Mucosa of rectum (tissue), 2 donors: ENCODE results near the gene KBTBD3.

Experiments
- H3K27ac ChIP-seq, 2 donors: one replicate each; pipeline ENCODE4 v1.7.0; 2013; ENCODE audit warnings: inconsistent platforms in 2 of 2, low read depth in 2 of 2, low read length in 2 of 2
- H3K27me3 ChIP-seq, 2 donors: one replicate each; pipeline ENCODE4 v1.7.0; 2013; ENCODE audit warnings: low read length in 2 of 2; ENCODE audit not compliant: control insufficient read depth in 2 of 2, insufficient read depth in 2 of 2
- H3K36me3 ChIP-seq, 2 donors: one replicate each; pipeline ENCODE4 v1.7.0; 2013; ENCODE audit warnings: low read length in 2 of 2; ENCODE audit not compliant: control insufficient read depth in 2 of 2, insufficient read depth in 2 of 2
- H3K4me1 ChIP-seq, 2 donors: one replicate each; pipeline ENCODE4 v1.7.0; 2013; ENCODE audit warnings: low read length in 2 of 2, mild to moderate bottlenecking in 1 of 2; ENCODE audit not compliant: control insufficient read depth in 2 of 2, insufficient read depth in 2 of 2
- H3K4me3 ChIP-seq, 2 donors: one replicate each; pipeline ENCODE4 v1.7.0; 2013; ENCODE audit warnings: low read length in 2 of 2
- H3K9ac ChIP-seq, 2 donors: one replicate each; pipeline ENCODE4 v1.7.0; 2013; ENCODE audit warnings: low read length in 2 of 2, low read depth in 1 of 2, mild to moderate bottlenecking in 1 of 2
- H3K9me3 ChIP-seq, 2 donors: one replicate each; pipeline ENCODE4 v1.7.0; 2013; ENCODE audit warnings: low read length in 2 of 2; ENCODE audit not compliant: control insufficient read depth in 2 of 2
- donor health status: healthy.
- donor health status: Normal muscosa, but diverticular disease.

KBTBD3 gene, protein sequence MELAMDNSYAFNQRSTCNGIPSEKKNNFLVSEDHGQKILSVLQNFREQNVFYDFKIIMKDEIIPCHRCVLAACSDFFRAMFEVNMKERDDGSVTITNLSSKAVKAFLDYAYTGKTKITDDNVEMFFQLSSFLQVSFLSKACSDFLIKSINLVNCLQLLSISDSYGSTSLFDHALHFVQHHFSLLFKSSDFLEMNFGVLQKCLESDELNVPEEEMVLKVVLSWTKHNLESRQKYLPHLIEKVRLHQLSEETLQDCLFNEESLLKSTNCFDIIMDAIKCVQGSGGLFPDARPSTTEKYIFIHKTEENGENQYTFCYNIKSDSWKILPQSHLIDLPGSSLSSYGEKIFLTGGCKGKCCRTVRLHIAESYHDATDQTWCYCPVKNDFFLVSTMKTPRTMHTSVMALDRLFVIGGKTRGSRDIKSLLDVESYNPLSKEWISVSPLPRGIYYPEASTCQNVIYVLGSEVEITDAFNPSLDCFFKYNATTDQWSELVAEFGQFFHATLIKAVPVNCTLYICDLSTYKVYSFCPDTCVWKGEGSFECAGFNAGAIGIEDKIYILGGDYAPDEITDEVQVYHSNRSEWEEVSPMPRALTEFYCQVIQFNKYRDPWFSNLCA

DNA sequence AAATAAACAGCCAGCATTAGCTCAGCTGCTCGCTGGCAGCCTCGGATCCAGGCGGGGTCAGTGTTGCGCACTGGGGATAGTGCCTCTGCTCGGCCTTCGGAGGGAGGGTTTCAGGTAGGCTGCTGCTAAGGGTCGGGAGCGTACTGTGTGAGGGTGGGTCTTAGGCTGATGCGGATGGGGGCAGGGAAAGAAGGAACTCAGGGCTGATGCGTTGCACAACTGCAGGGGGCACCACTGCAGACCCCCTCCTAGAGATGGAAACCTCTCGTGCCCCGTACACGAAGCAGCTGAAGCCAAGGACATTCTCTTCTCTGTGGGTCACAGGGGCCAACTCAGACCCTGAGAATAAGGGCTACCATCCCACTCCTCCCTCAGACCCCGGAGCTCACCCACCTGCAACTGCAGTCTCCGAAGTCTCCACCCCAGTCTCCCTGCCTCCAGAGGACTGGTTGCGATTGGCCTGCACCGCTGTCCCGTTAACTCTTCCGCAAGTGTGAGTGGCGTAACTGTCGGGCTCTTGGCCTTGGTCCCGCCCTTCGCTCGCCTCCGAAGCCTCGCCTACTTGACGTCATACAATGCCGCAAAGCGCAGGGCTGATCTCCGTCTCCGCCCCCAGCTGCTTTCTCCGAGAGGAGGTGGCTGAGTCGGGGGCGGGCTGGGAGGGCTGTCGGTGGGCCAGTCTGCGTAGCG is at the start of gene KBTBD3:
KBTBD3 (minus strand) TSS at position 429 of the 690 bp plus-strand sequence. CDS start 18,250 bp downstream, outside the sequence.
- Histone ChIP-seq H3K36me3 (peaks cover 10 to 12% of the 10 kb centered on the region in 2 donors), H3K27me3 (no peaks in the 10 kb centered on the region), H3K27ac (peak within 1 kb of the TSS; percentile 89 to 96), H3K9ac (peak within 1 kb of the TSS; percentile 93 to 97), H3K9me3 (no peaks in the 10 kb centered on the region), H3K4me1 (peaks cover 8% of the 10 kb centered on the region in 2 donors), H3K4me3 (peak within 1 kb of the TSS; percentile 96 to 98)

DNA sequence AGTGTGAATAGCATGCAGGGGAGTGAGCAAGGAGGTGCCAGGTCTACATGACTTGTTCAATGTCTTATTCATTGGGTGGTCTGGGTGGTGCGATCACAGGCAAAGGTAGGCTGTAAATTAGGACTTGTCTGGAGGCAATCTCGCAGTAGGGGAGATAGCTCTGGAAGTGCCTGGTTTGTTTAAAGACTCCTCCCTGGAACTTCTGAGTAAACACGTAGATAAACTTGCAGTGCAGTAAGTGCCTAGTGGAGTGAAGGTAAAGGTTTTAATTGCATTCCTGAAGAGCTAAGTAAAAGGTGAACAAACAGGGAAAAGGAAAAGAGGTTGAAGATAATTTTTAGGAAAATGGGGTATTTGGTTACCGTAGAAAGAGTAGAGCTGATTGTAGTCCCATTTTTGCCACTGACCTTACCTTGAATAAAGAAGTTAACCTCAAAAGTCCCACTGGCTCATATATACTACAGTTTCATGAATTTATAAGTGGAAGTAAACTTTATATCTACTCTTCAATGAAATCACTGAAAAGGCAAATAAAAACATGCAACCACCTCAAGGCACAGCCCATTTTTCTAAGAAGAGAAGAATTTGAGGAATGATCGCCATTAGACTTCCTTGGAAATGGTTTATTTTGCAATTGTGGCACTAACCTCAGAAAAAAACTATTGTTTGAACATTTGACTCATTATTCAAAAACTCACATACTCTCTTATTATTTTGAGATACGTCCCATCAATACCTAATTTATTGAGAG is 44.6 kb upstream of the KBTBD3 start:
- H3K4me1 ChIP-seq, result no peaks in the 10 kb centered on the region
- no peak overlapping the region for H3K9ac ChIP-seq
- H3K27ac ChIP-seq, result no peak overlapping the region
- H3K9me3 ChIP-seq, result no peaks in the 10 kb centered on the region
- no peaks in the 10 kb centered on the region for H3K36me3 ChIP-seq
- H3K27me3 ChIP-seq, result no peaks in the 10 kb centered on the region
- H3K4me3 ChIP-seq, result no peak overlapping the region

DNA sequence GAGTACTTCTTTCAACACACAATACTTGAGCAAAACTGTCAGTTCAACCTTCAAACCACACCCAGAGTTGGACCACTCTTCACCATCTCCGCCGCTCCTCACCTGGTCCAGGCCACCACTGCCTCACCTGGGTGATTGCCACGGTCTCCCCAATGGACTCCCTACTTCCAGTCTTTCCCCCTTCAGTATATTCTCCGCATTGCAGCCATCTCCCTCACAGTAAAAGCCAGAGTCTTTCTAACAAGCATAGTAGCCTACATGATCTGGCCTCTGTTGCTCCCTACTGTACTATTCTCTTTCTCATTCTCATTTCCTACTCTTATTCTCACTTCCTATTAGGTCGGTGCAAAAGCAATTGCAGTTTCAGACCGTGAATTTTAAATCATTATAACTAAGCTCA is 28.8 kb upstream of the KBTBD3 start:
- H3K9me3 ChIP-seq, result no peaks in the 10 kb centered on the region
- H3K9ac ChIP-seq, result no peak overlapping the region
- no peak overlapping the region for H3K4me3 ChIP-seq
- H3K4me1 ChIP-seq, result no peaks in the 10 kb centered on the region
- no peak overlapping the region for H3K27ac ChIP-seq
- no peaks in the 10 kb centered on the region for H3K36me3 ChIP-seq
- H3K27me3 ChIP-seq, result no peaks in the 10 kb centered on the region

DNA sequence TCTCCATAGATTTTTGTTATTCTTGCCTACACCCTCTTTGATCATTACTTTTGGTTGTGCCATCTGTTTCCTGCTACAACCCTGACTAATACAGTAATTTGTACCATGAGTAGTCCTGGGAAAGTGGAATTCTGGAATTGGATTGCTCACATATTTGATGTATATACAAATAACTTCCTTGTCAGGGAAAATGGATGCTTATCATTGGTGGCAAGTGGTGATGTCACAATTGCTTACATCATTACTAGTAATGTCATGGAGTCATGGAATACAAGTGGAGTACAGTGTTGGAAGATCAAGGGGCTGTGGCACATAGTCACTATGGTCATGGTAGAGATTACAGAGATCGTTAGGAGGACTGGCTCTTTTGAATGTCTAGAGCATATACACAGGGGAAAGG is 24.7 kb upstream of the KBTBD3 start:
- Histone ChIP-seq H3K4me1 (no peaks in the 10 kb centered on the region), H3K27ac (no peak overlapping the region), H3K36me3 (peaks cover 8 to 13% of the 10 kb centered on the region in 2 donors), H3K9me3 (no peaks in the 10 kb centered on the region), H3K27me3 (no peaks in the 10 kb centered on the region), H3K4me3 (no peak overlapping the region), H3K9ac (no peak overlapping the region)

DNA sequence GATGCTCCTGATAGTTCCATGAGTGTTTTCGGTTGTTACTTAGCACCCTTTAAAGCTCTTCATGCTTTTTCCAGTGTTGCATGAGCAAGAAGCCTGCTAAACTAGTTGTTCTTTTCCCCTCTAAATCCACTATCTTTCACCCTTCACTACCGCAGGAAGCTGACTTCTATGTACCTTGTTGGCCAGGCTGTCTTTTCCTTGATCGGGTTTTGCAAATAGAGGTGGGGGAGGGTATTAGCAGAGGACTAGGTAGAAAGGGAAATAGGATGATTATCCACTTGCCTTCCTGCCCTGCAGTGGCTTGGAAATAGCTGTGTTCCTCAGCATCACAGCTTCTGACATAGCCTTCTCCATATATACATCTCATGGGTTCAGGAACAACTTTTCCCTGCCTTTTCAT is 24.2 kb upstream of the KBTBD3 start:
- H3K9ac ChIP-seq, result no peak overlapping the region
- no peak overlapping the region for H3K4me3 ChIP-seq
- H3K4me1 ChIP-seq, result no peaks in the 10 kb centered on the region
- no peaks in the 10 kb centered on the region for H3K9me3 ChIP-seq
- peaks cover 12 to 17% of the 10 kb centered on the region in 2 donors for H3K36me3 ChIP-seq
- H3K27ac ChIP-seq, result no peak overlapping the region
- no peaks in the 10 kb centered on the region for H3K27me3 ChIP-seq

DNA sequence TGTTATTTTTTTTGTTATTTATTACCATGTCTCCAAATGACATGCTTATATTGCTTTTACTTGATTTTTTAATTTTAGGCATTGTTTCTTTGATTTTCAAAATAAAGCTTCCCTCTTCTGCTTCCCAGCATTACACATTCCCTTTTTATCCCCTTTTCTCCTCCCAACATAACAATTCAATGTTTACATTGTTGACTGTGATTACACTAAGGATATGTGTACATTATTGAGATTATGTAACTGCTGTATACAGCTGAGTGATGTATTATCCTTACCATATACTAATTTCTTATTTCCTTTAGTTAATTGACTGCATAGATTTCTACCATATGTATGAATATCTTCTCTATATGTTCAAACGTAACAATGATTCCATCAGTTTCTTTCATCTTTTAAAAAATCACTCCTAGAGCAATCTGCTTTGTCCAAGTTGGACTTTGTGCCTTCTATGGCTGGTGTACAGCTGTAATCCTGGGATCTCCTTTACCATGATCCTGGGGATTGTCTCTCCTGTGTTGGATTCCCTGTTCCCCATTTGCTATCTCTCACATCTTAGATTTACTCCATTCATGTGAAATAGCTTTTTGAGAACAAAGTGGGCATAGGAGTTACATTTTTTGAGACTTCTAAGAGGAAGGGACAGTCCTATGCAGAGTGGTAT is 21.9 kb upstream of the KBTBD3 start:
- no peaks in the 10 kb centered on the region for H3K4me1 ChIP-seq
- H3K9ac ChIP-seq, result no peak overlapping the region
- peaks cover 21 to 30% of the 10 kb centered on the region in 2 donors for H3K36me3 ChIP-seq
- no peaks in the 10 kb centered on the region for H3K27me3 ChIP-seq
- no peak overlapping the region for H3K4me3 ChIP-seq
- H3K9me3 ChIP-seq, result no peaks in the 10 kb centered on the region
- H3K27ac ChIP-seq, result no peak overlapping the region

DNA sequence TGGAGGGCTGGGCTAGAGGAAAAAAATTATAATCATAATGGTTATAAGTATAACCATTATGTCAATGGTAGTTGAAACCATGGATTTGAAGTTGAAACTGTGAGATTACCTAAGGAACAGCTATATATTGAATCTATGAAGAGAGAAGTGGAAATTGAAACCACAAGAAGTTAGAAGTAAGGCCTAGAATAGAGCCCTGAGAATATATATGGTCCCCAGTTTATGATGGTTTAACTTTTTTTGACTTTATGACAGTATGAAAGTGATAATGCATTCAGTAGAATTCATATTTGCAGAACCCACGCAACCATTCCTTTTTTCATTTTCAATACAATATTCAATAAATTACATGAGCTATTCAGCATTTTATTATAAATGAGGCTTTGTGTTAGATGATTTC is 15.3 kb upstream of the KBTBD3 start:
- peaks cover 29 to 31% of the 10 kb centered on the region in 2 donors for H3K36me3 ChIP-seq
- no peak overlapping the region for H3K9ac ChIP-seq
- H3K4me1 ChIP-seq, result no peaks in the 10 kb centered on the region
- H3K4me3 ChIP-seq, result no peak overlapping the region
- no peaks in the 10 kb centered on the region for H3K27me3 ChIP-seq
- H3K27ac ChIP-seq, result no peak overlapping the region
- H3K9me3 ChIP-seq, result no peaks in the 10 kb centered on the region

DNA sequence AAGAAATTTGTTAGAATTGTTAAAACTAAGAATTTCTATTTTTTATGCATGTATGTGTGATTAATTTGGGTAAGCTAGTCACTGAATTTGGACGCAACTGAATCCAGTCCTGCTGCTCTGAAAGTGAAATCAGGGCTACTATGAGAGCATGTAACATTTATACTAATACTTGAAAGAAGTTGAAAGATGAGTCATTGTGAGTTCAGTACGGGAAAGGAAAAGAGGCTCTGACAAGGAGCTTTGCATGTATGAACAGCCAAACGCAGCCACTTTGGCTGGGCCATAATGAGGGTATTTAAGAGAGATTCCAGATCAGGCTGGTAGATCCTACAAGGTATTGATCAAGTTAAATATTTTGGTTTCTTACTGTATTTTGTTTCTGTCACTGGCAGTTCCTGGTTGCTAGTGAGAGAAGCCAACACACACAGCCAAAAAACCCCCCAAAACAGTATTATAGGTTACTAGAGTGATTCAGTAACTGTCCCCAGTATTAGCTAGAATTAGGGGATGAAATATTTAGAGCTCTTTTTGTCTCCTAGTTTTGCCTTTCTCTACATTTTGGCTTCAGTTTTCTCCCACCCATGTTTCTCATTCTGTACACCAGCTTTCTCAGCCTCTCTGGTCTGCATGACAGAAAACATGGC is 14.5 kb upstream of the KBTBD3 start:
- Histone ChIP-seq H3K9me3 (no peaks in the 10 kb centered on the region), H3K9ac (no peak overlapping the region), H3K27me3 (no peaks in the 10 kb centered on the region), H3K36me3 (peaks cover 23 to 24% of the 10 kb centered on the region in 2 donors), H3K4me1 (no peaks in the 10 kb centered on the region), H3K4me3 (no peak overlapping the region), H3K27ac (no peak overlapping the region)

DNA sequence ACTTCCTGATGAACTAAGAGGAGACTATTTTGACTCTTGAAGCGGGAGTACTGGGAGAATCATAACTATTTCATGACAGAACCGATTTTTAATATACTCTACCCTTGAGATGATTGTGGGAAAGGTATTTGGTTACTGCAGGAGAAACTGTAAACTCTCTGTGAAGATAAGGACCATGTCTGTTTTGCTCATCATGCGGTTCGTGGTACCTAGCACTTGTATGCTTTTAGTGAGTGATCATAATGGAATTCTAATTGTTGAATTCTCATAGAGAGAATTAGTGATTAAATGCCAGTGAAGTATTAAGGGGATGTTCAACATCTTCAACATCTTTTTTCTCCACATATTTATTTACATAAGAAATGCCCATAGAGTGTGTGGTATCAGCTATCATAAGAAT is 11.7 kb upstream of the KBTBD3 start:
- H3K9me3 ChIP-seq, result no peaks in the 10 kb centered on the region
- H3K4me1 ChIP-seq, result no peaks in the 10 kb centered on the region
- peaks cover 15 to 18% of the 10 kb centered on the region in 2 donors for H3K36me3 ChIP-seq
- H3K27me3 ChIP-seq, result no peaks in the 10 kb centered on the region
- no peak overlapping the region for H3K27ac ChIP-seq
- H3K4me3 ChIP-seq, result no peak overlapping the region
- no peak overlapping the region for H3K9ac ChIP-seq
